Measurements from ENCODE around the gene GADL1.

The GADL1 gene

DNA sequence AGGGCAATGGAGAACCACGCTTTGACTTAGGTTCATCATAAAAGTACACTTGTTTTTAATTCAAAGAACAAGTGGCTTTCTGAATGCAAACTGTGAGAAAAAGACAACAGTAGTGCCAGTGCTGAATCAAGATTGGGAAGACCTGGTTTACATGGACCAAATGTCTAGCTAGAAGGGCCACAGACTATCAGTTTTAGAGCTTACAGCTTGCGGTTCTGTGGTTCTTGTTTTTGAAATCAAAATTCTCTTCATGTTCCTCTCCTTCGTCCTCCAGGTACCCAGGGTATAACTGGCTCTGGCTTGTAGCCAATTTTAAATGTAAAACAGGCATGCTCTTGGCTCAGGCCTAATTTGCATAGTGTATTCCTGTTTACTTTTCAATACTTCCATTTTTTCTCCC is 163.5 kb downstream of the GADL1 start:
- no peak overlapping the region for H3K4me3 ChIP-seq (ENCODE audit: low read depth, low read length)

- no peak overlapping the region for H3K4me3 ChIP-seq (ENCODE audit: low read depth, low read length)
These were observed 164.5 kb downstream of the GADL1 start for GRCh38 chr3:30729936-30730335.

DNA sequence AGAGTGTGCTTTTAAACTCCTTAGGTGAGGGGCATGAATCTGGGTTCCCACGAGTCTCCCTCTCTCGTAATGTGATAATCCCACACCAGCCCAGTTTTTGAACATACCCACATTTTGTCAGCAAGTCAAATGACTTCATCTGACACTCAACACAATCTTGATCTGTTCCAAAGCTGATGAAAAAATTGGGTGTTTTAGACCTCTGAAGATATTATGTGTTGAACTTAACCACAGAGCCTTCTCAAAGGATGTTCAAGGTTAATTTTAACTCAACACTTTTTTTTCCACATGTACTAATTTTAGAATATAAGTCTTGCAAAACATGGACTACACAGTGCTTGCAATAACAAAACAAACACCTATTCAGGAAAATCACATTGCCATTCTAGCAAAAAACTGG is 164.9 kb downstream of the GADL1 start:
- H3K4me3 ChIP-seq (ENCODE audit: low read depth, low read length), result no peak overlapping the region

DNA sequence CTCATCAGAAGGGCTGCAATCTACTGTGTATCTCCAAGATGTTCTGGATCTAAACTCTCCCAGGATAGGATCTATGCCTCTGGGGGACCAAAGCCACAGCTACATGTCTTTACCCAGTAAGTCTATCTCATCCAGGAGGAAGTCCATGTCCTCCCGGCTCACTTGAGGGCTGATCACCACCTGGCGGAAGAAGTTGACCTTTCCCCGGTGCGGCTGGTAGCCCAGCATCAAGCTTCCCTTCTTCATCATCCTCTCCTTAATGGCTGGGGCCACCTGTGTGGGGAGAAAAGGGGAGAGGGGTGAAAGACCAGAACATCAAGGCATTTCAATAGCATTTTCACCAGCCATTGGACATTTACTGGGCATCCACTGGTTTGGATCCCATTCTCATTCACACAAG is 166.3 kb downstream of the GADL1 start:
- H3K4me3 ChIP-seq (ENCODE audit: low read depth, low read length), result no peak overlapping the region

GRCh38 chr3:30724863-30725262 is 169.6 kb downstream of the GADL1 start:
- no peak overlapping the region for H3K4me3 ChIP-seq (ENCODE audit: low read depth, low read length)

- H3K4me3 ChIP-seq (ENCODE audit: low read depth, low read length), result no peak overlapping the region
These were observed 171.2 kb downstream of the GADL1 start for GRCh38 chr3:30723211-30723610.

DNA sequence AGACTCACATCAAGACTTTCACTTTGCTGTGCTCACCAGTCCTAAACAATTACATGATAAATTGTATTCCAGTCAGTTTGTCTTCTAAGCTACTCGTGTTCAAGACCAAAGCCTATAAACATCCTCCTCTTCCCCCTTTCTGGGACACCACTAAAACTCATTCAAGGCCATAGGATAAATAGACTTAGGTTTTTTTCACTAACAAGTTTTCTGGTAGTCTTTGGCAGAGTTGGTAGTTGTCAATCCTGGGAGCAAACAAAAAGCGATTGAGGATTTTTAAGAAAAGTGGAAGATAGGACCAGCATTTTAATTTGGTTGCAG is 173.2 kb downstream of the GADL1 start:
- no peak overlapping the region for H3K4me3 ChIP-seq (ENCODE audit: low read depth, low read length)

- no peak overlapping the region for H3K4me3 ChIP-seq (ENCODE audit: low read depth, low read length)
These were observed 173.7 kb downstream of the GADL1 start for GRCh38 chr3:30720586-30721313.

- H3K4me3 ChIP-seq (ENCODE audit: low read depth, low read length), result no peak overlapping the region
These were observed 174.9 kb downstream of the GADL1 start for GRCh38 chr3:30719536-30719935.

- no peak overlapping the region for H3K4me3 ChIP-seq (ENCODE audit: low read depth, low read length)
These were observed 180.5 kb downstream of the GADL1 start for GRCh38 chr3:30713885-30714503.

GRCh38 chr3:30712991-30713390 is 181.5 kb downstream of the GADL1 start:
- no peak overlapping the region for H3K4me3 ChIP-seq (ENCODE audit: low read depth, low read length)

- no peak overlapping the region for H3K4me3 ChIP-seq (ENCODE audit: low read depth, low read length)
These were observed 182.6 kb downstream of the GADL1 start for GRCh38 chr3:30711867-30712266.

DNA sequence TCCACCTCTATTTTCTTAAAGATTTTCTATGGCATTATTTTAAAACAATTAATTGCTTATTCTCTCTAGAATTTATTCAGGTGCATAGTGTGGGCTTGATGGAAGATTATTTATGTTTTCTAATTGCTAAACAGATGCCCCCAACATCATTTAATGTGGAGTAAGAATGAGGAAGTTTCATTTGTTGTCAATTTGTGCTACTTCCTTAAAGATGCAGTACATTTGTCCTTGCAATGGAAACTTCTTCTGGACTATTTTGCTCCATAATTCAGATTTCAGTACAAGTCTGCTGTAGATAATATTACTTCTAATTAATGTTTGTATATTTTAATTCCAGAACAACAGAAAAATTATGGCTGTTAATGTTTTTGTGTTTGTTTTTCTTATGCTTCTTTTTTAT is 183.3 kb downstream of the GADL1 start:
- no peak overlapping the region for H3K4me3 ChIP-seq (ENCODE audit: low read depth, low read length)

DNA sequence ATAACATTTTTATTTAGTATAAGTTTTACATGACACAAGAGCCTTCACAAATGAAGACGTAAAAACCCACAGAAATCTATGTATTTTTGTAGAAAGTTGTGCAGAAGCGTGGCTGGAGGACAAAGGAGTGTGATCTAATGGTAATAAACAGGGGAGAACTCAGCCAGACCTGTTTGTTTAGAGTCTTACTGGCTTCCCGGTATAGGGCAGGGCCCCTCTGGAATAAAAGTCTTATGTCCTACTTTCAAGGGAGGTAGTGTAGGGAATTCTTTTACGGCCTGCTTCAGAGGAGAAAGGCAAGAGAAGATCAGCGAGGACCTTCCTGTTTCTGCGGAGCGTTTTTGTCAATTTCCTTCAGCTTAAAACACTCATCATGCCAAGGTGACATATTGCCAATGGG is 184.4 kb downstream of the GADL1 start:
- H3K4me3 ChIP-seq (ENCODE audit: low read depth, low read length), result no peak overlapping the region

DNA sequence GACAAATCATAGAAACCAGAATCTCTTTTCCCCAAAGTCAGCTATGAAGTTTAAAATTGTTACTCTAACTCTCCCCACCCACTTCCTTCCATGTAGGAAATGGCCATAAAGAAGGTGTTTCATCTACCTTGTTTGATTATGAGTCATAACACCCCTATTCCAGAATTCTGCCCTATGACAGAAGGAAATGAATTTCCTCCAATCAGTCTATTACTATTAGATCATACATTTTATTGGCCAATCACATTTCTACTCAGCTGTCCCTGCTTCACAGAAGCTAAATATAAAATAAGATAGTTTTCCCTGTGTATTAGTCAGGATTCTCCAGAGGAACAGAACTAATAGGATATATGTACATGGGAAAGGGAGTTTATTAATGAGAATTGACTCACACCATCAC is 186.0 kb downstream of the GADL1 start:
- no peak overlapping the region for H3K4me3 ChIP-seq (ENCODE audit: low read depth, low read length)

DNA sequence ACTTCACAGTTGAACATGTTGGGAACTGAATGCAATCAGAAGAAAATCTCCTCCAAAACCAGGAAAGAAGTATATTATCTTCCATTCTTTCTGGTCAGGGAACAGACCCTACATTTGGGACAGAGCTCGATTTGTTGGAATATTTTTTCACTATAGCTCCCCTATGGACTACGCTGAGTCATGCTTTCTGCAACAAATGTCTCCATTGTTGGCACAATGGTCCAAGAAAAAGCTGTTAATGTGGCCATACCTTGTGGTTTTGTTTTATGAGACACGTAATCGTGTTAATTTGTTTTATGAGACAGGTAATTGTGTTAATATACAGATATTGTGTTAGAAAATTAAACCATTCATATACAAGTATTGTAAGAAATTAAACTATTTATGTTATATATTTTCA is 186.6 kb downstream of the GADL1 start:
- no peak overlapping the region for H3K4me3 ChIP-seq (ENCODE audit: low read depth, low read length)

- no peak overlapping the region for H3K4me3 ChIP-seq (ENCODE audit: low read depth, low read length)
These were observed 189.2 kb downstream of the GADL1 start for GRCh38 chr3:30704931-30705890.

DNA sequence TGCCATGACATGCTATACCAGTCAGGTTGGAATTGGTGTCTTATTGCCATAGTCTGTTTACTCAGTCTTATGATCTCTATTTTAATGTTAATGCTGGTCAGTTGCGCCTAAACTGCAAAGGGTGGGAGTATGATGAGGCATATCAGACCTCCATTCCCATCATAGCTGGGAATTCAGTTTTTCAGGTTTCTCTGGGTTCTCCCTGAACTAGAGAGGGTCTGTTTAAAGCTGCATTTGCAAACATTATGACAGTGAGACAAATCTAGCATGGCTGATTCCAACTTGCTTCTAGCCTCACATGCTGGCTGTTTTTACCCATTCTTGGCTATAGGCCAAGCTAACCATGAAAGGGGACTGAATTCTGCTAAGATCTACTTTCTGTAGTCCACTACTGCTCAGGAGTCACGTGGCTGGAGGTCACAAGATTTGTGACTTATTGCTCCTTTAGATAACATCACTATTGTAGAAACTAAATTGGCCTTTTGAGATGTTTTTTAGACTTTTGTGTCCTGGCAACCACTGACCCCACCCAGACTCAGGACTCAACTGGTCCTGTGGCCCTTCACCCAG is 191.5 kb downstream of the GADL1 start:
- H3K4me3 ChIP-seq (ENCODE audit: low read depth, low read length), result no peak overlapping the region

- H3K4me3 ChIP-seq (ENCODE audit: low read depth, low read length), result no peak overlapping the region
These were observed 192.2 kb downstream of the GADL1 start for GRCh38 chr3:30702038-30702827.

- H3K4me3 ChIP-seq (ENCODE audit: low read depth, low read length), result no peak overlapping the region
These were observed 193.6 kb downstream of the GADL1 start for GRCh38 chr3:30700702-30701321.

All from iPS-11a (cell line).